PFSK-1 (cell line): ENCODE measurements around the gene PHF2.

Experiments used
- FOXP2 ChIP-seq: optimal IDR thresholded peaks from 2 replicates; pipeline ENCODE3; 2011; ENCODE audit warnings: borderline replicate concordance, control low read depth, inconsistent platforms; ENCODE audit not compliant: insufficient read depth; ENCODE audit errors: extremely low read length, extremely low read depth
- POLR2AphosphoS5 ChIP-seq: IDR thresholded peaks from 2 replicates; pipeline ENCODE4 v1.6.1; 2012; ENCODE audit warnings: low read depth, mild to moderate bottlenecking, control low read depth, low read length, moderate library complexity
- SIN3A ChIP-seq: IDR thresholded peaks from 2 replicates; pipeline ENCODE4 v1.6.1; 2012; ENCODE audit warnings: mild to moderate bottlenecking, low read length, moderate library complexity, borderline replicate concordance; ENCODE audit not compliant: insufficient read depth
- TAF1 ChIP-seq: IDR thresholded peaks from 2 replicates; pipeline ENCODE4 v1.6.1; 2012; ENCODE audit warnings: low read length, control low read depth, borderline replicate concordance; ENCODE audit not compliant: insufficient read depth
- TF ChIP-seq, protein P1 (sequence below), 2 experiments: IDR thresholded peaks; 2 replicates each; pipeline versions ENCODE4 v1.6.1 to v1.8.0; 2011 to 2012; ENCODE audit warnings: low read depth in 2 of 2, low read length in 2 of 2, control low read depth in 1 of 2, inconsistent platforms in 1 of 2, mild to moderate bottlenecking in 1 of 2, moderate library complexity in 1 of 2; ENCODE audit not compliant: insufficient read depth in 1 of 2

The PHF2 gene

DNA sequence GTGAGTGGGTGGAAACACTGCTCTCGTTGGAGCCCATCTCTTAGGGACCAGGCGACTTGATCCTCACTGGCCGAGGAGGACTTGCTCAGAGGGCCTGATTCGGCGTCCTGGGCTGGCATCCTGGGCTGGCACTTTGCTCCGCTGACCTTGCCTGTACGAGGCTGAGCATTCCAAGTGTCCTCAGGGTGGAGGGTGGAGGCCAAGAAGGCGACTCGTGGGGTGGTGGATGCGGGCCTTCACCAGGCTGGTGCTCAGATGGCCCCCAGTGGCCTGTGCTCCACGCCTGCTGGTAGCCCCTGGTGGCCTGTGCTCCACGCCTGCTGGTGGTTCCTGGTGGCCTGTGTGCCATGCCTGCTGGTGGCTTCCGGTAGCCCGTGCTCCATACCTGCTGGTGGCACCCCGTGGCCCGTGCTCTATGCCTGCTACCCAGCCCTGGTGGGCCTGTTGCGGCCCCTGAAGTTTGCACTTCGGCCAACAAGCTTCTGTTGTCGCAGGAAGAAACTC lies 42.9 kb downstream of the PHF2 start:
- TF ChIP-seq FOXP2 (no peak), POLR2AphosphoS5 (no peak), TAF1 (no peak), SIN3A (no peak)
- TF ChIP-seq, protein P1, sequence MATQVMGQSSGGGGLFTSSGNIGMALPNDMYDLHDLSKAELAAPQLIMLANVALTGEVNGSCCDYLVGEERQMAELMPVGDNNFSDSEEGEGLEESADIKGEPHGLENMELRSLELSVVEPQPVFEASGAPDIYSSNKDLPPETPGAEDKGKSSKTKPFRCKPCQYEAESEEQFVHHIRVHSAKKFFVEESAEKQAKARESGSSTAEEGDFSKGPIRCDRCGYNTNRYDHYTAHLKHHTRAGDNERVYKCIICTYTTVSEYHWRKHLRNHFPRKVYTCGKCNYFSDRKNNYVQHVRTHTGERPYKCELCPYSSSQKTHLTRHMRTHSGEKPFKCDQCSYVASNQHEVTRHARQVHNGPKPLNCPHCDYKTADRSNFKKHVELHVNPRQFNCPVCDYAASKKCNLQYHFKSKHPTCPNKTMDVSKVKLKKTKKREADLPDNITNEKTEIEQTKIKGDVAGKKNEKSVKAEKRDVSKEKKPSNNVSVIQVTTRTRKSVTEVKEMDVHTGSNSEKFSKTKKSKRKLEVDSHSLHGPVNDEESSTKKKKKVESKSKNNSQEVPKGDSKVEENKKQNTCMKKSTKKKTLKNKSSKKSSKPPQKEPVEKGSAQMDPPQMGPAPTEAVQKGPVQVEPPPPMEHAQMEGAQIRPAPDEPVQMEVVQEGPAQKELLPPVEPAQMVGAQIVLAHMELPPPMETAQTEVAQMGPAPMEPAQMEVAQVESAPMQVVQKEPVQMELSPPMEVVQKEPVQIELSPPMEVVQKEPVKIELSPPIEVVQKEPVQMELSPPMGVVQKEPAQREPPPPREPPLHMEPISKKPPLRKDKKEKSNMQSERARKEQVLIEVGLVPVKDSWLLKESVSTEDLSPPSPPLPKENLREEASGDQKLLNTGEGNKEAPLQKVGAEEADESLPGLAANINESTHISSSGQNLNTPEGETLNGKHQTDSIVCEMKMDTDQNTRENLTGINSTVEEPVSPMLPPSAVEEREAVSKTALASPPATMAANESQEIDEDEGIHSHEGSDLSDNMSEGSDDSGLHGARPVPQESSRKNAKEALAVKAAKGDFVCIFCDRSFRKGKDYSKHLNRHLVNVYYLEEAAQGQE (IDR thresholded peaks at IDR 0.05; ENCODE audit: insufficient read depth in 1 of 2, low read depth in 2 of 2, low read length in 2 of 2) = no peak

- no peak for TF ChIP-seq TAF1
- TF ChIP-seq, protein P1 (IDR thresholded peaks at IDR 0.05; ENCODE audit: insufficient read depth in 1 of 2, low read depth in 2 of 2, low read length in 2 of 2) = no peak
- no peak for TF ChIP-seq FOXP2
- no peak for TF ChIP-seq SIN3A
- no peak for TF ChIP-seq POLR2AphosphoS5
These were observed 43.7 kb downstream of the PHF2 start for GRCh38 chr9:93620041-93620506.

DNA sequence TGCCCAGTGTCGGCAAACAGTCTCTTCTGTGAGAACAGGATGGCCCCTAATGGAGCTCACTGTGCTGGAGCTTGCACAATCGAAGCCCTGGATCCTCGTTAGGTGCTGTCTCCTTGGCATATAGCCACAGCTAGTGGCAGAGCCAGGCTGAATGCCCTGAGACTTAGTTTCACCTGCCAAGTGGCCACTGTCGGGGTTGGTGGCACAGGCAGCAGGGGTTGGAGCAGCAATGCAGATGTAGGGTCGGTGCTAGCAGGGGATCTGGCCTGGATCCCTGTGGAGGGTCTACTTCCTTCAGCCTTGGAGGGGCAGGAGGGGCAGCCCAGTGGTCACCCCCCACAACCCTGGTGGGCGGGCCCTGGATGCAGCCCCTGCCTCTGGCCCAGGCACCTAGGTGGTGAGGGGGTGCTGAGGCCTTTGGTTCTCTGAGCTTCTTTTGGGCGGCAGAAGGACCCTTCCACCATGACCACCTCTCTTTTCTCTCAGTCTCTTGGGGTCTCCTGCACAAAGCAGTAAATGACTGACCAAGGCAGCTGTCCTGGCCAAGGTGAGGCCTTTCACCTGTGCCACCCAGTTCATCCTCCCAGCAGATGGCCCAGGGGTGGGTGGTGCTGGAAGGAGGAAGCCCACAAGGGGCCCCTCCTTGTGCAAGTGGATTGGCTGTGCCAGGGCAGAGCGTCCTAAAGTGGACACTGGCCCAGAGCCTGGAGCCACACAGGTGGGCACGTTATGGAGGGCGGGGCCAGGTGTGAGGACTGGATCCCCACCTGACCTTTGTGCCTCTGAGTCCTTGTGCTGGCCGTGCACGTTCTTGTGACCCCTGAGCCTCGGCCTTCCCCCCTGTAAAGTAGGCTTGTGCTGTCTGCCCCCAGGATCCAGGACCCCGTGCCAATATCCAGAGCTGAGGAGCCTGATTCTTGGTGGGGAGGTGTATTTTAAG lies 44.8 kb downstream of the PHF2 start:
- TF ChIP-seq TAF1 (no peak), POLR2AphosphoS5 (no peak), SIN3A (no peak), FOXP2 (no peak)
- TF ChIP-seq, protein P1 (IDR thresholded peaks at IDR 0.05; ENCODE audit: insufficient read depth in 1 of 2, low read depth in 2 of 2, low read length in 2 of 2) = no peak

- TF ChIP-seq TAF1 (no peak), SIN3A (no peak)
These were observed 45.5 kb downstream of the PHF2 start for GRCh38 chr9:93621922-93622321.

- TF ChIP-seq SIN3A (no peak), POLR2AphosphoS5 (no peak), FOXP2 (no peak), TAF1 (no peak)
- TF ChIP-seq, protein P1 (IDR thresholded peaks at IDR 0.05; ENCODE audit: insufficient read depth in 1 of 2, low read depth in 2 of 2, low read length in 2 of 2) = no peak
These were observed 46.3 kb downstream of the PHF2 start for GRCh38 chr9:93622691-93623090.
